Progenitor cell of endocrine pancreas (in vitro differentiated cells): ENCODE data around the gene SUFU. TPM values are rescaled to one million over a fixed set of nuclear protein-coding genes. Genes with fewer than 3 reads are reported as not detected.

ENCODE experiments used
- DNase-seq: peaks from one replicate; pipeline ENCODE4 v3.0.0; 2021; ENCODE audit warnings: low spot score; ENCODE audit not compliant: unreplicated experiment
- H3K27ac Mint-ChIP-seq: 2 replicates; pipeline ENCODE4 v1.8.0; 2021; ENCODE audit warnings: mild to moderate bottlenecking, moderate library complexity, mixed read lengths
- H3K27me3 Mint-ChIP-seq: 2 replicates; pipeline ENCODE4 v1.8.0; 2021; ENCODE audit warnings: mixed read lengths
- H3K36me3 Mint-ChIP-seq: 2 replicates; pipeline ENCODE4 v1.8.0; 2022; ENCODE audit warnings: mixed read lengths; ENCODE audit not compliant: insufficient read depth
- H3K4me1 Mint-ChIP-seq: 2 replicates; pipeline ENCODE4 v1.8.0; 2021; ENCODE audit warnings: low read depth, mixed read lengths
- H3K4me3 Mint-ChIP-seq: 2 replicates; pipeline ENCODE4 v1.8.0; 2021; ENCODE audit warnings: low read depth, mild to moderate bottlenecking, moderate library complexity, mixed read lengths
- H3K9me3 Mint-ChIP-seq: 2 replicates; pipeline ENCODE4 v1.8.0; 2021; ENCODE audit warnings: low read depth, mixed read lengths
- total RNA-seq: library from RNA; stranded (reverse); gene quantifications from 2 replicates; pipeline ENCODE4 v1.2.1, GENCODE V29; 2021
- TF ChIP-seq, protein P1 (sequence below): fragments of 200-600 bp; sonication (generic); IDR thresholded peaks from one replicate; pipeline ENCODE4 v1.5.0; 2021; ENCODE audit warnings: antibody characterized with exemption, mild to moderate bottlenecking; ENCODE audit not compliant: unreplicated experiment

The SUFU gene
- total RNA-seq, 1 donor from 2014 or later, result 25.8 TPM

DNA sequence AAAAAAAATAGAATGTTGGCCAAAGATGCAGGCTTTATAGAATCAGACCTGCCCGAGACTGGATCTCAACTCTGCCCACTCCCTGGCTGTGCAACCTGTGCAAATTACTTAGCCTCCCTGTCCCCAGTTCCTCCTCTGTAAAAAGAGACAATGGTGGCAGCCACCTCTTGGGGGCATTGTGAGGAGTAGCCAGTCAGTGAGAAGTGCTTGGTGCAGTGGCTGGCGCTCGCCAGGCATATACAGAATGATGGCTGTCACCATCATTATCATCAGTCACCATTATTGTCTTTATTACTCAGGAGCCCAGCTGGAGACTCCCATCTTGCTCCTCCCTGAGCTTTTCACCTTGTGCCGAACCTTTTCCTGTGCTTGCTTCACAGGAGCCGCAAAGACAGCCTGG is 111.1 kb downstream of the SUFU start:
- Mint-ChIP-seq H3K27ac (no peak overlapping the region), H3K27me3 (no peaks in the 10 kb centered on the region), H3K36me3 (peaks cover 10% of the 10 kb centered on the region), H3K9me3 (no peaks in the 10 kb centered on the region), H3K4me3 (no peak overlapping the region), H3K4me1 (peaks cover 24% of the 10 kb centered on the region)
- DNase-seq, result no peak
- TF ChIP-seq, protein P1, sequence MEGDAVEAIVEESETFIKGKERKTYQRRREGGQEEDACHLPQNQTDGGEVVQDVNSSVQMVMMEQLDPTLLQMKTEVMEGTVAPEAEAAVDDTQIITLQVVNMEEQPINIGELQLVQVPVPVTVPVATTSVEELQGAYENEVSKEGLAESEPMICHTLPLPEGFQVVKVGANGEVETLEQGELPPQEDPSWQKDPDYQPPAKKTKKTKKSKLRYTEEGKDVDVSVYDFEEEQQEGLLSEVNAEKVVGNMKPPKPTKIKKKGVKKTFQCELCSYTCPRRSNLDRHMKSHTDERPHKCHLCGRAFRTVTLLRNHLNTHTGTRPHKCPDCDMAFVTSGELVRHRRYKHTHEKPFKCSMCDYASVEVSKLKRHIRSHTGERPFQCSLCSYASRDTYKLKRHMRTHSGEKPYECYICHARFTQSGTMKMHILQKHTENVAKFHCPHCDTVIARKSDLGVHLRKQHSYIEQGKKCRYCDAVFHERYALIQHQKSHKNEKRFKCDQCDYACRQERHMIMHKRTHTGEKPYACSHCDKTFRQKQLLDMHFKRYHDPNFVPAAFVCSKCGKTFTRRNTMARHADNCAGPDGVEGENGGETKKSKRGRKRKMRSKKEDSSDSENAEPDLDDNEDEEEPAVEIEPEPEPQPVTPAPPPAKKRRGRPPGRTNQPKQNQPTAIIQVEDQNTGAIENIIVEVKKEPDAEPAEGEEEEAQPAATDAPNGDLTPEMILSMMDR, result no peak

DNA sequence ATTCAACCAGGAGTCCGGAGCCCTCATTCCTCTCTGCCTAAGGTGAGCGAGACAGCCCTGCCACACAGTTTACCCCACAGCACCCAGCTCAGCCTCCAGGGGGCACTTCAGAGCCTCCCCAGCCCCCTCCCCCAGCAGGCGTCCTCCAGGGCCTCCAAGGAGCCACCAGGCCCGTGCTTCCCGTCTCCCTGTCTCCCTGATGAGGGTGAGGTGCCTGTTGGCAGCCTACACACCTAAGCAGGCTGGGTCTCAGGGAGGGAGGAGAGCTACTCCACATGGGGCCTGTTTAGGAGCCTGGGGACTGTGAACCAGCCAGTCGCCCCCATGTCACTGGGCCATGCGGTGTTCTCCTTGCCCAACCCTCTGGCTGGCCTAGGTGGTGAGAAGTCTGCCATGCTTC is 111.6 kb downstream of the SUFU start:
- DNase-seq, result no peak
- Mint-ChIP-seq H3K36me3 (peaks cover 10% of the 10 kb centered on the region), H3K27me3 (no peaks in the 10 kb centered on the region), H3K9me3 (no peaks in the 10 kb centered on the region), H3K4me1 (peaks cover 23% of the 10 kb centered on the region), H3K27ac (no peak overlapping the region), H3K4me3 (no peak overlapping the region)
- TF ChIP-seq, protein P1, result peak; percentile 36

DNA sequence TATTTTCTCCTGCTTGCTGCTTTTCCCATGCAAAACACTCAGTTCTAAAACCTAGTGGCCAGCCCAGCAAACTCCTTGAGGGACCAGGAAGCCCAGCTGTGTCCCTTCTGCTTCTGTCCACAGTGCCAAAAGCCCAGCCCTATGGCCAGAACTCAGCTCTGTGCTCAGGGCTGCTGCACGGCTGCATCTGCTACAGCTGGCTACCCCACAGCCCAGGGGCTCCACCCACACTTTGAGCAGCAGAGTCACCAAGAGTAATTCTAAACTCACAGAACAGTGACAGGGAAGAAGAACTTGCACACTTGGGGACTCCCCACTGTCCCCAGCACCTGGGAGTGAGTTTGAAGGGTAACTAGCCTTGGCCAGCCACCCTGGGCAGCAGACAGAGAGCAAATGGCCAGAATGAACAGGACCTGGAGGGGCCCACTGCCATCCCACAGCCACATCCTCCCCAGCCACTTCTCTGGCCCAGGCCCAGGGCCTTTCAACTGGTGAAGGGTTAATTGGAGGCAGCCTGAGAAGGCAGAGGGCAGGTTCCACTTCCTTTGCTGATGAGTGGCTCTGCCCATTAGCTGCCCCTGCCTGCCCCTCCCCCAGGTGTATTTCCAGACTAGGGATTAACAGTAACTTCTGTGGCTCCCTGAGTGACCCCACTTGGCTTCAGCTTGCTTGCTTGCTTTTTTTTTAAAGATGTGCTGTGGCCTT is 112.4 kb downstream of the SUFU start:
- DNase-seq, result no peak
- no peaks in the 10 kb centered on the region for H3K9me3 Mint-ChIP-seq
- TF ChIP-seq, protein P1, result no peak
- no peak overlapping the region for H3K4me3 Mint-ChIP-seq
- no peaks in the 10 kb centered on the region for H3K27me3 Mint-ChIP-seq
- peaks cover 12% of the 10 kb centered on the region for H3K36me3 Mint-ChIP-seq
- peaks cover 16% of the 10 kb centered on the region for H3K4me1 Mint-ChIP-seq
- H3K27ac Mint-ChIP-seq, result no peak overlapping the region

DNA sequence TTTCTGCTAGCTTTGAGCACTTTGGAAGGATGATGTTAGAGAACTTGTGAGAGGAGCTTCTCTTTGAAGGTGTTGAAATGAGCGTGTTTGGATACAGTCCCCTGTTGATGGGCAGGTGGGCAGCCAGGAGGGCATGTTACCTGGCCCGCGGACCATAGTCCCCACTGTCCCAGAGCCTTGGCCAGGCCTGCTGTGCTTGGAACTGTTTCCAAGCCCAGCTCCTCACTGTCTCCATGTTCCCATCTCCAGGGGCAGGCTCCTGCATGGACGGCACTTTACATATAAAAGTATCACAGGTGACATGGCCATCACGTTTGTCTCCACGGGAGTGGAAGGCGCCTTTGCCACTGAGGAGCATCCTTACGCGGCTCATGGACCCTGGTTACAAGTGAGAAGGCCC is 113.3 kb downstream of the SUFU start:
- Mint-ChIP-seq H3K27ac (no peak overlapping the region), H3K27me3 (no peaks in the 10 kb centered on the region), H3K4me3 (no peak overlapping the region), H3K4me1 (peaks cover 11% of the 10 kb centered on the region), H3K9me3 (no peaks in the 10 kb centered on the region), H3K36me3 (peaks cover 12% of the 10 kb centered on the region)
- no peak for DNase-seq
- TF ChIP-seq, protein P1, result no peak

DNA sequence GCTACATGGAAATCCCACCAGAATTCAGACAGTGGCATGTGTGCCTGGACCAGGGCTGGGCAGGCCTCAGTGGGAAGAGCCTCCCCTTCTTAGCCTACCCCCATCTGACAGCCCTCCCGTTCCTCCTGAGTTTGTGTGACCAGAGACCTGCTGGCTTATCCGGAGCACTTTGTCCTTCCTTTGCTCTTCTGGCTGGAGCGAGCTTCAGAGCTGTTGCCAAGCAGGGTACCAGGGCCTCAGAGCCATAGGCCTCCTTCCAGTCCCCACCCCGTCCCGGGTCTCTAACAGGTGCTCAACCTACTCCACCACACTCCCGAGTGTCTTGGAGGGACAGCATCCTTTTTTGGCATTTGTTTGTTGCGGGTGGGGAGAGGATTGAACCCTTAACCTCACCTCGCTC is 114.0 kb downstream of the SUFU start:
- Mint-ChIP-seq H3K27me3 (no peaks in the 10 kb centered on the region), H3K27ac (no peak overlapping the region), H3K36me3 (peaks cover 12% of the 10 kb centered on the region), H3K9me3 (no peaks in the 10 kb centered on the region), H3K4me1 (peaks cover 7% of the 10 kb centered on the region), H3K4me3 (no peak overlapping the region)
- no peak for DNase-seq
- TF ChIP-seq, protein P1, result no peak
